Tongue (tissue), 2 donors: ENCODE data around the gene HLA-DOA. TPM values are rescaled to one million over a fixed set of nuclear protein-coding genes. Genes with fewer than 3 reads are reported as not detected.

ENCODE experiments used
- DNase-seq: peaks from one replicate; pipeline ENCODE4 v3.0.0-alpha.2; 2015
- total RNA-seq: library from RNA; depleted of rRNA; stranded (reverse); fragments of >200 nt; gene quantifications from one replicate; pipeline ENCODE4 v1.2.3, GENCODE V29; 2014

Gene HLA-DOA
- total RNA-seq, 1 donor from 2014 or later: 1.6 TPM

DNA sequence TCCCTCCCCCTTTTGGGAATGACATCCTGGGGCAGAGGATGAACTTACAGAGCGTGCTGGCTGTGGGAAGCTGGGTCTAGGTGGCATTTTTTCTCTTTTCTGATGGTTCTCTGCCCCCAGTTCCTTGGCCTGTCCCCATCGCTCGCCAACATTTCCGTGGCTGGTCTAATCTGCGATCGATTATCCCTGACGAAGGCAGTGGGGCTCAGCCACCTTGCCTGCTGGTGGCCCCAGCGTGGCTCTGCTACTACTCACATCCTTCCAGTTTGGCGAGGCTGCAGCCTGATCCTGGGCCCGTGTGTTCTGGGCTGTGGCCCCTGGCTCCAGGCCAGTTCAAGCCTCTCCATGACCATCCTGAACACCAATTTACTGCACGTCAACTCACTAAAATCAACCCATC, 6.4 kb upstream of the HLA-DOA start:
- no peak for DNase-seq

DNA sequence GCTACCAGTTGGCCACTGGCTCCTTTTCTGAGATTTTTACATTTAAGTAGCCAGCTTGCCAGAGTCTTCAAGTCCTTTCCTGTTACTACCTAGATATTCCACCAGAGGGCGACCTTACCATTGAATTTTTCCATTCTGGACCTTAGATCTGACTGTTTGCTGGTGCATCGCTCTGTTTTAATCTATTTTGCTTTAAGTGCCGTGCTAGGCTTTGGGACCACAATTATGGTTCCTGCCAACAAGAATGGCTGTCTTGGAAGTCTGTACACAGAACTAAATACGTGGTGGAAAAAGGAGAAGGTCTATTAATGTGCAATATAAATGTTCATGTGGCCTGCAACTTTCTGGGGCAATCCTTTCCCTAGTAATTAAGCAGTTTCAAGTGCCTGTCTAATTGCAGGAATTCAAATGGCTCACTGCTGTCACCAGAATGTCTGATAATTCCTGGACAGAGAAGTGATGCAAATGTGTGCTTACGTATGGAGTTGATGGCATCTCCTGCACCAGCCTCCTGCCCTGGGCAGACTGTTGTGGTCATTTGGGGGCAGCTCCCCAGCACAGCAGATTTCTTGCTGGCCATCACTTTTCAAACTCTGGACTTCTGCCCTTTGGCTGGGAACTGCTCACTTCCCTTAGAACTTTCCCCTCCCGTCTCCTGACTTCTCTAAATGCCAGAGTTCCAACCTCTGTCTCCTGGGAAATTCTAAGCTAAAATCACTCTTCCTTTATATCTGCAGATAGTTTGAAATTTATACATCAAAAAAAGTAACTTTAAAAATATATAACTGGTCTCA, 5.6 kb upstream of the HLA-DOA start:
- DNase-seq: peak; percentile 91

DNA sequence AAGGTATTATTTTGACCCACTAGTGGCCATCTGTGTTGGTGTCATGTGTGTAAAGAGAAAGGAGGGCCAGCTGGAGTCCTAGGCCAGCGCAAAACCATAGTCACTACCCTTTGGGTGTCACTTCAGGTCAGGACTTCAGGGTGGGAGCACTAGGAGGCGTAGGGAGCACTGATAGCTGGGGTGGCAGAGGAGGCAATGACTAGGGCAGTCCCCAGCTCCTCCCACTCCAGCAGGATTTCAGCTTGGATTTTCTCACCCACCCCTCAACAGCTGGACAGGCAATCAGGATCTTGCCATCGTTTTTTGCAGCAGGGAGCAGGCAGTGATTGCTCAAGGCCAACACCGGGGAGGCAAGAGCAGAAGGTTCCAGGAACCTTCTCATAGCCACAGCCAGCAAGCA, 4.2 kb upstream of the HLA-DOA start:
- DNase-seq: no peak

DNA sequence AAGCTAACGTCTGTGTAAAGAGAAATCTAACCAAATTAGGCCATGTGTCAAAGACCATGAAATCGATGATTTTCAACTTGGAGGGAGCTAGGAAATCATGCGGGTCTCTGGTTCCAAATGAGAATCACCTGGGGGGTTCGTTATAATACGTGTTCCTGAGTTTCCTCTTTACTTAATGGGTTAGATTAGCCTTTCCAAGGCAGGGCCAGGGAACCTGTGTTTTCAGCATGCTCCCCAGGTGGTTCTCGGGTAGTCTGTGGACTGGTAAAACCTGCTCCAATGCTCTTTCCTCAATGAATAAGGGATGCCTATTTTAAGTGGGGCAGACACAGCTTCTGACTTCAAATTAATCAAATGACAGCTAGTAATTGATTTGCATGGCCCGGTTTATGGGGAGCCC, 965 bp upstream of the HLA-DOA start:
- no peak for DNase-seq

DNA sequence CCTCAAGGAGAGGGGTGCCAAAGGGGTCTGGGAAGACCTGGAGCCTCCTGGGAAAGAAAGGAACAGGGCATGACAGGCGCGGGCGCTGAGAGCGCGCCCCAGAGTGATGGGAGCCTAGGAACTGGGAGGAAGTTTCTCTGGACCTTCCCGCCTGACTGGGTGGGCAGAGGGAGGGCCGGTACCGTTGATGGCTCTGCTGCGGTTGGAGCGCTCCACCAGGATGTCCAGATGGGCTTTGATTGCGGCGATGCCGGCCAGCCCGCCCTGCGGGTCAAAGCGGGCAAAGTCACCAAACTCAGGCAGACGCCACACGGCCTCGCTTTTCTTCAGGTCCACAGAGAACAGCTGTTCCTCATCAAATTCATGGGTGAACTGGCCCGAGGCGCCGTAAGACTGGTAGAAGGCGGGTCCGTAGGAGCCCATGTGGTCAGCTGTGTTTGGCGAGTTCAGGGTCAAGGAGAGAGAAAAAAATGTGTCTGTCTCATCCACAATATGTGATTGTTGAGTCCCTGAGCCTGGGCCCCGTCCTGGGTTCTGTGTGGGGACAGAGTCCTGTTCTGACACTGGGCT, 1.5 kb downstream of the HLA-DOA start:
- no peak for DNase-seq

DNA sequence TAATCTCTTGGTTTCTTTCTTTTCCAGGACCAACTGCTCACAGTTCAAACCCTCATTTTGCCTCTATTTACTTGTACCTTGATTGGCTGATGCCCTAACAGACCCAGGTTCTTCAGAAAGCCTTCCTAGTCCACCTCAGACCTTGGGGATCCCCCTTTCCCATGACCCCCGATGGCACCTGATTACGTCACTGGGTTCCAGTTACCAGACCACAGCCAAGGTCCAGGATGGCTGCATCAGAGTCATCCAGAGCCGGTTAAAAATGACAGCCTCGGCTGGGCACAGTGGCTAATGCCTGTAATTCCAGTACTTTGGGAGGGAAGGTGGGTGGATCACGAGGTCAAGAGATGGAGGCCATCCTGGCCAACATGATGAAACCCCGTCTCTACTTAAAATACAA, 4.5 kb downstream of the HLA-DOA start:
- DNase-seq: no peak

DNA sequence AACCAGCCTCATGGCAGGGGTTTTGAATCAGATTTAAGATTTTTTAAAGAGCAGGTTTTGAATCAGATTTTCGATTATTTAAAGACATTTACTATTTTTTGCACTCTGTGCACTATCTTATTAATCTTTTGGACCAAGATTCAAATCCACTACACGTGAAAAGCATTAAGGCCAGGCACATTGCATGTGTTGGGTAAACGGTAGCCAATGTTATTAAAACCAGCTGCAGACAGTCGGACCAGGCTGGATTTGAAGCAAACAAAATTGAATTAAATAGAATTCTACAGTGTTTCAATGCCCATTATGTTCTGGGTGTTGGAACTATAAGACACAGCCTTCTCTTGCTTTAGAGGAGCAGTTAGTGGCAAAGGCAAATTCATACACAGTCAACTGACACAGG, 7.7 kb downstream of the HLA-DOA start:
- no peak for DNase-seq

DNA sequence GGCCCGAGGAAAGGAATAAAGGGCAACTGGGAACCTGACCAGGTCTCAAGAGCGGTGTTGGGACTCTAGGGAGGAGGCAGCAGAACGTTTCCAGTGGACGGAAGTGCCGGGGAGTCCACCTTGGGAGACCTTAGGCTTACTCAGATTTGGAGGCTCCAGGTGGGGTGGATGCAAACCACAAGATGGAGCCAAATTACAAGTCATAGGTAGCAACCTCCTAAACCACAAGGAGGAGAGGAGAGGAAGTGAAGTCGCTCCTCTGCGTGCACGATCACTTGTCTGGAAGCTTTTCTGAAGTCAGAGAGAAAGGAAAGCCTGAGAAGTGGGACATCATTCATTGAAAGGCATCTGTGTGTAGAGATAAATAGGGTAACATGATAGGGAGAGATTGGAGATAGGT, 9.3 kb downstream of the HLA-DOA start:
- DNase-seq: peak; percentile 38

DNA sequence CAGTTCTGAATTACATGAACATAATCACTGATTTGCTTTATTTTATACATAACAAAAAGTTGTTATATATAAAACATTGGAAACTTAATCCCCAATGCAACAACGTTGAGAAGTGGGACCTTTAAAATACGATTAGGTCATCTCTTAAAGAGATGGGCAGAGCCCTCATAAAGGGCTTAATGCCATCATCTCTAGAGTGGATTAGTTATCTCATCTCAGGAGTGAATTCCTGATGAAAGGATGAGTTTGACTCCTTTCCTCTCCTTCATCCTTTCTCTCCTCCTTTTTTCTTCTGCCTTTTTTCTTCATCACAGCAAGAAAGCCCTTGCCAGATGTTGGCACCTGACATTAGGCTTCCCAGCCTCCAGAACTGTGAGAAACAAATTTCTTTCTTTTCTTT, 13.9 kb downstream of the HLA-DOA start:
- no peak for DNase-seq

DNA sequence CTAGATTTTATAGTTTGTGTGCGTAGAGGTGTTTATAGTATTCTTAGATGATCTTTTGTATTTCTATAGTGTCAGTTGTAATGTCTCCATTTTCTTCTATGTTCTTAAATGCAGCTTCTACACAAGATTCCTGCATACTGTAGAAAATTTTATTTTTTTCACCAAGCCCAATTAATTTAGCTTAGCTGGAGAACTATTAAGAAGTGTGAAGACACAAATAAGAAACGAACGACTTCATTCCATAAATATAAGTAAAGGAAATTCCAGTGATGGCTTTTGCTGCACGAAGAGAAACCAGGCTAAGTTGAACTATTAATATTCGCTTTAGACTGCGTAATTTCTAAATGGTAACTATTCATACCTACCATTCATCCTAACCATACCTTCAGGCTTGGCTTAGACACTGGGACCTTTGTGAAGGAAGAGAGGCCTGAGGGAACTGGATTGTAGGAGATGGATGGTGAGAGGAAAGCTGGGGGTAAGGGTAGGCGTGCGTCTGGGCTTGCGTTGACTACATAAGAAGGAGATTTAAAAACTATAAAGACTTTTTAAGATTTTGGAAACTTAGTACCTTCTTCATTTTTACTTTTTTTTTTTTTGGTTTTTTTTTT, 15.9 kb downstream of the HLA-DOA start:
- DNase-seq: no peak

DNA sequence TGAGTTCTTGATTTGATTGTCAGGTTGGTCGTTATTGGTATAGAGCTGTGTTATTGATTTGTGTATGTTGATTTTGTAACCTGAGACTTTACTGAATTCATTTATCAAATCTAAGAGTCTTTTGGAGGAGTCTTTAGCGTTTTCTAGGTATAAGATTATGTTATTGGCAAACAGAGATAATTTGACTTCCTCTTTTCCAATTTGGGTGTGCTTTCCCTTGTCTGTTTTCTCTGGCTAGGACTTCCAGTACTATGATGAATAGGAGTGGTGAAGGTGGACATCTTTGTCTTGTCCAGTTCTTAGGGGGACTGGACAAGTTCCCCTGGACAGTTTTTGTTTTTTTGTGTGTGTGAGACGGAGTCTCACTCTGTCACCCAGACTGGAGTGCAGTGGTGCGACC, 17.4 kb downstream of the HLA-DOA start:
- no peak for DNase-seq

DNA sequence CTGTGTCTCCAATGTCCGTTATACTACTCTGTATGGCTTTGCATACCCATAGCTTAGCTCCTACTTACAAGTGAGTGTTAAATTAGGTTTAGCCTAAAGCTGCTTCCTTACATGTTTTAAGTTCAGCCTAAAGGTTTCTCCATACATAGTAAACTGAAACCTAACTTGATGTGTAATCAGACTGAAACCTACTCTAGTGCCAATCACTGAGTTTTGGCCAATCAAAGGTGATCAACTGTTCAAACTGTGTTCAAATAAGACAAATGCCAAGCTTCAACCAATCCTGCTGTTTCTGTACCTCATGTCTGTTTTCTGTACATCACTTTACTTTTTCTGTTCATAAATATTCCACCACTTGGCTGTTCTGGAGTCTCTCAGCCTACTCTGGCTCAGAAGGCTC, 20.0 kb downstream of the HLA-DOA start:
- no peak for DNase-seq

DNA sequence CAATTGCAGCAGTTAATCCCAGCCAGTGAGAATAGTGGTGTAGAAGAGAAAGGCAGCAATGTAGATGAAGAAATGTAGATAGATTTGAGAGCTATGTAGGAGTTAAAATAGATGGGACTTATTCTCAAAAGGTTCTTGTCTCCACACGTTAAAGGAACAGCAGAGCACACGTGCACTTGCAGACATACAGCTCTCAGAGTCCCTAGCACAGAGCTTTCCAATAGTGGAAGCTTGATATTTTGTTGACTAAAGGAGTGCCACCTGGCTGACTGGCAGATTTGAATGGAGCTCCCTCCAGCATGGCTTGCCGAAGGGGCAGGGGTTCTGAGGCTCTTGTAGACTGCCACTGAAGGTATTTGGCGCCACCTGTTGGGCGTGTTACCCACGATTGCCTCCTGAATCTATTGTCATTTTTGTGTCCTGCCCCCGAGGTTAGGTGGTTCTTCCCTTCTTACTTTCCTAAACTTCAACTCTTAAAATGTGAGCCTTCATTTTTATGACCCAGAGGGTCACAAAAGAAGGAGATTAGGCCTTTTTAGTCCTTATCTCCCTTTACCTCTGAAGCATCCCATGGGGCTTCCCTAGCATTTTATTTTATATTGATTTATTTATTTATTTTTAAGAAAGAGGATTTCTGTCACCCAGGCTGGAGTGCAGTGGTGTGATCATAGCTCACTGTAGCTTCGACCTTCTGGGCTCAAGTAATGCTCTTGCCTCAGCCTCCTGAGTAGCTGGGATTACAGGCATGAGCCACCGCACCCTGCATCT, 24.6 kb downstream of the HLA-DOA start:
- peak; percentile 94 for DNase-seq

DNA sequence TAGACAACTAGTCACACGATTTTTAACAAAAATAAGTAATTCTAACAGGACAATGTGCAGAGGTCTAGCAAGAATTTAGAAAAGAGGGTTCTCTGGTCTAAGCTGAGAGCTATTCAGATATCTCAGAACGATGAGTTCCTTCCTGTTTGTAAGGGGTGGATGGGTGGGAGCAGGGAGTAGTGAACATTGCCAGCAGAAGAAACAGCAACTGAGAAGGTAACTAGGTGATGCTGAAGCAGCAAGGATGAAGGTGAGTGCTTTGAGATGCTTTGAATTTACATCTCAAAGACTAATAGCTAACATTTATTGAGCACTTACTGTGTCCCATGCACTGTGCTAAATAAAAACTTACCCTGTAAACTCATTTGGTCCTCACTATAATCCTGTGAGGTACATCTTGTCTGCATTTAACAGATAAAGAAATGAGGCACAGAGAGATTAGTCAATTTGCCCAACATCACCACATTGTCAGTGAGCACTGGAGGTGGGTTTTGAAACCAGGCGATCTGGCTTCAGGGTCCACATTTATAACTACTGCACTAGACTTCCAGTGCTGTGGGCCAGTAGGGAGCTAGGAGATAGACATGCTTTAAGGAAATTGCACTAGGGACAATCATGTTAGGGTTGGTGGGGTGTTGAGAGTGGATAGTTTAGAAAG, 25.3 kb downstream of the HLA-DOA start:
- no peak for DNase-seq

DNA sequence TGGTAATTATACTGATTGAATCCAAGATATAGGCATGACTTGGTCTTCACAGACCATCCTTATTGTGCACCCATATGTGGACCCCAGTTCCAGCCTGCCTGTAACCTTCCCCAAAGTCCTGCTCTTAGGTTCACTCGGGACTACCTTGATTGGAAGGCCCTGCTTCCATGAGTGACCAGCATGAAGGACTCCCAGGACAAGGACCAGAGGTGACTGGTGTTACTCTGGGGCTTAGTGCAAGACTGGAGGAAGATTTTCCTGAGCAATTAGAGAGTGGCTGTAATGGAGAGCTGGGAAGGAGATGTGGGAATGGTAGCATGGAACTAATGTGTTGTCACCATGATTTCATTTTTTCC, 25.9 kb downstream of the HLA-DOA start:
- no peak for DNase-seq

DNA sequence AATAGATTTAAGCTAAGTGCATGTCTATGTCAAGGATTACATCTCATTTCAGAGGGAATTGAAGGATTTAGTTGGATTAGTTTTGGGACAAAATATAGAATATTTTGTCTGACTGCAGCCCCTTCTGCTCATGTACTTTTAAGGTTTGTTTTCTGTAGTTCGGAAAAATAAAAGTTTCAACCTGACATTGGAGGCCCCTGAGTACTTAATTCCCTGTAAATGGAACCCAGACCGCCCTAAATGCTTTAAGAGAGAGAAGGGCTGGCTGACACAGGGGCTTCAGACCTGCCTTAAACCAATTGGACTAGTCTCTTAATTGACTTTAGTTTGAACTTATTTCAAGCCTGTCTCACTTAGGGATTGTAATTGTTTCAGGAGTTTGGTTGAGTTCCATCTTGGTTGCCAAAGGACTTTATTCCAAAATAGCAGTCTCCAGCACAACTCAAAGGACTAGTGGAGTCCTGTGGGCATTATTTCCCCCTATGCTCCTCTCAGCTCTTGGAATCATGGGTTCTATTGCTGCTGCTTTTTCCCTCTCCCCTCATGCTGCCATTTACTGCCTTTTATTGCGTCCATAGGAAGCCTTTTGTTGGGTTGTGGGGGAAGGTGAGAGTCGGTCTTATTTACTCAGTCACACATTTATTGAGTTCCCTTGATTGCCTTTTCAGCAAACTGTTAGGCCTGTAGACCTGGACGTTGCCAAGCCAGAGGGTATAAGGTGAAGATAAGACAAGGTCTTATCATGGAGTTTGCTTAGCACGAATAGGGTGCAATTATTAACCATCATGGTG, 26.5 kb downstream of the HLA-DOA start:
- DNase-seq: no peak

DNA sequence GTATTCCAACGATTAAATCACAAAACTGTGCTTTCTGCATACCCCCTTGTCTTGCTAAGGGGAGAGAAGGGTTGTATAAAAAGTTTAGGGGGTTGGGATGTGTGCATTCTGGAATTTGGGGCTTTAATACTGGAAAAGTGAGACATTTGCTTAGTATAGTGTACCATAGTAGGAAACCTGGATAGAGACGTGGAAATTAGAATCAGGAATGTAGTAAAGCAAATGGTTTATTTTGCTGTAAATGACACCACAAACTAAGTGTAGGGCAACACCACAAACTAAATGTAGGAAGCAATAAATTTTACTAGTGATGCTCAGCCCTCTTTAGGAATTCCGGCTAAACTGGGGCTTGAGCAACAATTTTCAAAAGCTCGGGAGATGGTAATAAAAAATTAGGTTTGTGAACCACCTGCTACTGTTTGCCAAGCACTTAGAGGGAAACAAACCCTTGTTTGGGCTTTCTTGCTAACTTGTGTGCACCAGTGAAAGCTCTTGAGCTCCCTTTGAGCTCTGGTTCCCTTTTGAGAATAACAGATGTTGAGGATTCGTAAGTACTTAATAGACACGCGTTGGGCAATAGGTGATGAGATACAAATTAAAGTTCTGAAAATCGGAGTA, 27.2 kb downstream of the HLA-DOA start:
- peak; percentile 35 for DNase-seq

DNA sequence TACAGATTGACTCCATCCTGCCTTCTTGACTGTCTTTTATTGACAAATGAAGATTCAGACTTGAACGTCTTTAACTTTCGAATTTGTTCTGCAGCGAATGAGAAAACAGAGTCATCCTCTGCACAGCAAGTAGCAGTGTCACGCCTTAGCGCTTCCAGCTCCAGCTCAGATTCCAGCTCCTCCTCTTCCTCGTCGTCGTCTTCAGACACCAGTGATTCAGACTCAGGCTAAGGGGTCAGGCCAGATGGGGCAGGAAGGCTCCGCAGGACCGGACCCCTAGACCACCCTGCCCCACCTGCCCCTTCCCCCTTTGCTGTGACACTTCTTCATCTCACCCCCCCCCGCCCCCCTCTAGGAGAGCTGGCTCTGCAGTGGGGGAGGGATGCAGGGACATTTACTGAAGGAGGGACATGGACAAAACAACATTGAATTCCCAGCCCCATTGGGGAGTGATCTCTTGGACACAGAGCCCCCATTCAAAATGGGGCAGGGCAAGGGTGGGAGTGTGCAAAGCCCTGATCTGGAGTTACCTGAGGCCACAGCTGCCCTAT, 28.8 kb downstream of the HLA-DOA start:
- DNase-seq: no peak

DNA sequence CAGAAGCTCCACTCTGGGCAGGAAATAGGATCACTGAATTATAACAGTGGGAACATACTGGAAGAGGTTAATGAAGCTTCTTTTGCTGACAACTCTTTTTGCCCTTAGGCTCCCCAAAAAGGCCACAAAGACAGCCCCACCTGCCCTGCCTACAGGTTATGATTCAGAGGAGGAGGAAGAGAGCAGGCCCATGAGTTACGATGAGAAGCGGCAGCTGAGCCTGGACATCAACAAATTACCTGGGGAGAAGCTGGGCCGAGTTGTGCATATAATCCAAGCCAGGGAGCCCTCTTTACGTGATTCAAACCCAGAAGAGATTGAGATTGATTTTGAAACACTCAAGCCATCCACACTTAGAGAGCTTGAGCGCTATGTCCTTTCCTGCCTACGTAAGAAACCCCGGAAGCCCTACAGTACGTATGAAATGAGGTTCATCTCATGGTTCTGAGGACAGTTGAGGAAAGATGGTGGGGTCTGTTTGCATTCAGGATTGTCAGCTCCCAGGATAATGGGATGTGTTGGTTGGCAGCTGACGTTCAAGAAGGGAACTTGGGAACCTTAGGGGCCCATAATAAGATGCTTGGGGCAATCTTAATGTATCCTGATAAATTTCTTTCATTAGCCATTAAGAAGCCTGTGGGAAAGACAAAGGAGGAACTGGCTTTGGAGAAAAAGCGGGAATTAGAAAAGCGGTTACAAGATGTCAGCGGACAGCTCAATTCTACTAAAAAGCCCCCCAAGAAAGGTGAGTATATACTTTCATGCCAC, 29.5 kb downstream of the HLA-DOA start:
- DNase-seq: no peak

DNA sequence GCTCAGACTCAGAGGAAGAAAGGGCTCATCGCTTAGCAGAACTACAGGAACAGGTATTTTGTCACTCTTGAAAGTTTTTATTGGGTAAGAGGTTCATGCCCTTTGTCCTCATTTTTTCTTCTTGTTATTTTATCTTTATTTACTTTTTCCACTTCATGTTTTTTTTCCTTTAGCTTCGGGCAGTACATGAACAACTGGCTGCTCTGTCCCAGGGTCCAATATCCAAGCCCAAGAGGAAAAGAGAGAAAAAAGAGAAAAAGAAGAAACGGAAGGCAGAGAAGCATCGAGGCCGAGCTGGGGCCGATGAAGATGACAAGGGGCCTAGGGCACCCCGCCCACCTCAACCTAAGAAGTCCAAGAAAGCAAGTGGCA, 31.5 kb downstream of the HLA-DOA start:
- no peak for DNase-seq
